Activated CD4-positive, CD25-positive, alpha-beta regulatory T cell treated with anti-CD3 and anti-CD28 coated beads, Interleukin-2, amount 50 U/mL, for 16 hours (primary cell): ENCODE results near the gene CRLF1.
"Not testable (repeated sequence)": the region's sequence is repeated elsewhere in the genome, so short reads cannot be mapped to it uniquely, and the experiment has no call there.

Experiments
- DNase-seq: peaks from one replicate; pipeline ENCODE4 v3.0.0-alpha.2; 2020; ENCODE audit warnings: low read depth, low spot score

Gene CRLF1

DNA sequence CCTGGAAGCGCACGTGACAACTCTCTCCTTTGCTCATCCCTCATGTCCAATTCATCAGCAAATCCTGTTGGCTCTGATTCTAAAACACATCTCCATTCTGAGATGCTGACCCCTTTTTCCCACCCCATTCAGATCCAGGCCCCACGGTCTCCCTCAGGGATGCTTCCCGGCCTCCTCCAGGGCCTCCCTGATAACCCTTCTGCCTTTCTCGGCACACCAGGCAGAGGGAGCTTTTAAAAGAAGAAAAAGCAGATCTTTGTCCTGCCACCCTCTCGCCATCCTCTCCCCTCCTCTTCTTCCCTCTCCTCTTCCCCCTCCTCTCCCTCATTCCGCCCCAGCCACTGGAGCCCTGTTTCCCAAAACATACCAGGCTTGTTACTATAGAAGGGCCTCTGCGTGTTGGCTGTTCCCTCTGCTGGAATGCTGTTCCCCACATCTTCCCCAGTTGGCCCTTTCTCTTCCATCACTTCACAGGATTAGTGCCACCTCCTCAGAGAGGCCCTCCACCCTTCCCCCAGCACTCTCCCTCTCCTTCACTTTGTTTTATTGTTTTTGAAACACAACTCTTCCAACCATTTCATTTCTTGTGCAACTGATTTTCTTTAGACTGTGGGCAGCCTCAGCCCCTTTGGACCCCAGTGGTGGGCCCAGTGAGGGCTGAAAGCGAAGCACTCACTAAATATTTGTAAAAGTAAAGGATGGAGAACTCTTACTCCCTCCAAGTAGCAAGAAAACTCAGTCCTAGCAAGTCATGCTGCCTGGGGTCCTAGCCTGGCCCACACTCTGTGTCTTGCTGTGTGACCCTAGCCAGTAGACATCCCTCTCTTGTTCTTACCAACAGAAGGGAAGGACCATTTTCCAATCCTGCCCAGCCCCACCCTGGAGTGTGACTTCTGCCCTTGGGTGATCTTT, 2.5 kb upstream of the CRLF1 start:
- DNase-seq = no peak

DNA sequence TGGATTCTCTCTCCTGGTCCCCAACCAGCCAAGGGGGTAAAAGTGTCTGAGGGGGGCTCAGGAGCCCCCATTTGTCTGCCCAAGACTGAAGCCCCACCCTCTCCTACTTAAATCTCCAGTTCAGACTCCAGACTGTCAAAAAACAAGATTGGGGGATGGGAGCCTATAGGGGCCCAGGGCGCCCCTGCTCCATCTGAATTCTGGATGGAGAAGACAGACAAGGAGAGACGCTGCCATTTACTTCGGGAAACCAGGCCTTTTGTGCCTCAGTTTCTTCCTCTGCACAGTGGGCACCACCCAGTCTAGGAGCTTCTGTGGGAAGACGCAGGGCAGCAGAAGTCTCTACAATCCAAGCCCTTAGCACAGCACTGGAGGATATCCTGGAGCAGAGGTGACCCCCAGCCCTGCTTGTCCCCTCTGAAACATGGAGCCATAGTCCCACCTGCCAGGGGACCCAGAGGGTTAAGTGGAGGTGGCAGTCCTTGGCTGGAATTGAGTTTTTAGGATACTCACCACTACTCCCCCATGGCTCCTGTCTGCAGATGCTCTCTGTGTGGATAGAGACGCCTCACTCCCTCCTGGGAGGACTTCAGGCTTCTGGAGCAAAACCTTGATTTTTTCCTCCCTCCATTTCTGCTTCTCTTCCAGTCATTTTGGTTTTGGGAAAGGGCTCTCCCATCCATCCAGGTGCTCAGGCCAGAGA, 1.7 kb upstream of the CRLF1 start:
- no peak for DNase-seq

DNA sequence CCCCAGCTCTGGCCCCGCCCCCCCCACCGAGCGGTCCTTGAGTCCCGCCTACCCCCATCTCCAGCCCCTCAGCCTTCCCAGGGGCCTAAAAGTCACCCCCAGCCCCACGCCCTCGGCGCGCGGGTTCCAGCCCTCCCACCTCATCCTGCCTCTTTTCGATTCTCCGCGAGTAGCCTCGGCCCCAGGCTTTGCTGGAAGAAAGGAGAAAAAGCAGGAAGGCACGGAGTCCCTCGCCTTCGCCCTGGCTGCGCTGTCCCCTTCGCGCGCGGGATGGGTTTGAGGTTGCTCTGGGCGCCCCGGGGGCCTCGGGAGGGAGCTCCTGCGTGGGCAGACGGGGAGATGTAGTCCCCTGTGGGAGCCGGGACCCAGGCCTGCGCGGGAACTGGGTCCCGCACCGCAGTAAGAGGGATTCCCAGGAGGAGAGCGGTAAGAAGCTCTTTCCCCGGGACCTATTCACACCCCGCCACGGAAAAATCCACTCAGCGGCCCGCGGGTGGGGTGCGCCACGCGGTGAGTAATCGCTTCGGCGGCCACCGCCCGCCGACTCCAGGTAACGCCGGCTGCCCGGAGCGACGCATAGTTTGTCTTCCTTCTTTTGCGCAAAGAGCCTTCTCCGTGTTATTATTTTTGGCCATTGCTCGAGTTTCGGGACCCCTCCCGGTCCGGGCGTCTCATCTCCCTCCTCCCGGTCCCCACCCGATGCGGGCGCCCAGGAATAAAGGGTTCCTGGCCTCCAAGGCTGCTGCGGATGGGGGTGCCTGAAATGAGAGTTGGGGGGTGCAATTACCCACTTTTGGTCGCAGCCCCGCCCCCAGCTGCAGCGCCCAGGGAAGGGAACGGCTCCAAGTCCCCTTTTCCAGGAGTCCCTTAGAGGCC, 865 bp upstream of the CRLF1 start:
- DNase-seq = no peak

DNA sequence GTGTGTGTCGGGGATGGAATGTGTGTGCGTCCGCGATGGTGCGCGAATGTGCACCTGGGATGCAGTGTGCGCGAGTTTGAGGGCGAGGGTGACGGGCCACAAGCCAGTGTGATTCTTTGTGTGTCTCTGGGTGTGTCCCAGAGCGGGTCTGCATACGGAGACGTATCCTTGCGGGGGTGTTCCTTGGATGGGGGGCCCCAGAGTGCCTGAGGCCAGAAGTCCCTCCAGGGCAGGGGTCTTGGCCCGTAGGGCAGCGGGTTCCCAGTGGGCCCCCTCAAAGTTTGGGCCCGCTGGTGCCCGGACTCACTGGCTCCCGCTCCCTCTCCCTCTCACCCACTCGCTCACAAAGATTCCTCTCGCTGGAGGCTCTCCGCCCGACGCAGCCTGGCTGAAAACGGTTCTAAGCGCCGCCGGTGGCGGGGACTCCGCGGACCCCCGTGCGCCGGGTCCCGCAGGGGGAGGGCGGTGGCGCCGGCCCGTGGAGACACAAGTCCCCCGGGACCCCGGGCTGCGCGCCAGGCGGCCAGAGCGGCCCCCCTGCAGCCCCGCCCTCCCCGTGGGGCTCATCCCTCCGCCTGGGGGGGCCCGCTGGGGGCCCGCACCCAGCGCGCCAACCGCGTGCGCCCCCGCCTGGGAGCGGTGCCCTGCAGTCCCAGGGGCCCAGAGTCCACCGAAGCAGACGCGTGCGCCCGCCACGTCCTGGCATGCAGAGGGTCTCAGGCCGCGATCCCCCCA, 886 bp downstream of the CRLF1 start:
- DNase-seq = no peak

DNA sequence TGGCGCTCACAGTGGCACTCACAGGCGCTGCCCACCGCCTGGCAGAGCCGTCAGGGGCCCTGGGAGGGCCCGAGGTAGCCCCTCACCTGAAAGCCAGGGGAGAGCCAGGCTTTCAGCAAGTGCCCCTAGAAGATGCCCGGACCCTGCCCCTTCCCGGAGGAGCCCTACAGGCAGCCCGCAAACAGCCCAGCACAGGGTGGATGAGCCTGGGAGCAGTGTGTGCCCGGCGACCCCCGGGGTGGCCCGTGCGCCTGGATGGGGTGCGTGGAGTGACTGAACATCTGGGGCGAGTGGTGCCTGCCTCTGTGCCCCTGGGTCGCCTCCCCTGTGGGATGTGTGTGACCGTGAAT, 1.4 kb downstream of the CRLF1 start:
- DNase-seq = no peak

DNA sequence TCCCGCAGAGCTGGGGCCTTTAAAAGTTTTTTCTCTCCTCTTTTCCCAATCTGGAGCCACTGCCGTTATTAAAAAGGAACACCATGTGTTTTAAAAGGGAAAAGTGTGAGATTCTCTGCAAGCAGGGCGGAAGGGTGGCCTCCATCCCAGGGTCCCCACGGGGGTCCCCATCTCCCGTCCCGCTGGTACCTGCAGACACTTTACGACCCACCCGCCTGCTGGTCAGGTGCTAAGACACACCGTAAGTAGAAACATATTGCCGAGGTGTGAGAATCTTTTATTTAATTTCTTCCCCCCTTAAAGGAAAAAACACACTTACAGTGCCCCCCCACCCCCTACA, 1.8 kb downstream of the CRLF1 start:
- no peak for DNase-seq

DNA sequence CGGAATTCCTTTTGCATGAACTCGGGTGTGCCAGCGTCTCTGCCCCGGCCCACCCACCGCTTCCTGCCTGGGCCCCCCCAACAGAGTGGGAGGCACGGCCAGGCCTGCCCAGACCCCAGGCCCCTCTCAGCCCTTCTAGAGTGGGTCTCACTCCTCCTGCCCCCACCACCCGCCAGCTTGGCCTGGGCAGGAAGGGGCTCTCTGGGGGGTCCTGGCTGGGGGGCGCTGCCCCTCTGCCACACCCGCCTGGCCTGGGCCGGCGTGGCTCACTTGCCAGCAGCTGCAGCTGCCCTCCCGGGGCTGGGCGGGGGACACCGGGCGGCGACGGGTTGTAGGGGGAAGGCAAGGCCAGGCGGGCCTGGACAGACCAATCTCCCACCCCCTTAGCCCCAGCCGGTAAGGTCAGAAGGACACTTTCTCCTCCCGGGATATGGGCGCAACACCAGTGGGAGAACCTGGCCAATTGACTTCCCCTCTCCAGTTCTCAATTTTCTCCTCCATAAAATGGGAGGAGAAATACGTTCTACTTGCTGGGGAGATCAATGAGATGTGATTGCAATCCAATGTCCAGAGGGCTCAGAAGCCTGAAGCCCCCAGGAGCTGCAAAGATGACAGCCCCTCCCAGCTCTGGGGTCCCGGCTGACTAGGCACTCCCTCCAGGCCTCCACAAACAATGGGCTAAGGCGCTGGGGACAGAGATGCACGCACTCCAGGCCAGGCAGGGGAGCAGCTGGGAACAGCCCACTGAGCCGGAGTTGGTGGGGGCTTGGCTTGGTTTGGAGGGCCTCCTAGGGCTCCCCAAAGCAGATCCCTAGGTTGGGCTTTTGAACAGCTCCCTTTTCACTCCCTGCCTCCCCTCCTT, 2.4 kb downstream of the CRLF1 start:
- DNase-seq = no peak

DNA sequence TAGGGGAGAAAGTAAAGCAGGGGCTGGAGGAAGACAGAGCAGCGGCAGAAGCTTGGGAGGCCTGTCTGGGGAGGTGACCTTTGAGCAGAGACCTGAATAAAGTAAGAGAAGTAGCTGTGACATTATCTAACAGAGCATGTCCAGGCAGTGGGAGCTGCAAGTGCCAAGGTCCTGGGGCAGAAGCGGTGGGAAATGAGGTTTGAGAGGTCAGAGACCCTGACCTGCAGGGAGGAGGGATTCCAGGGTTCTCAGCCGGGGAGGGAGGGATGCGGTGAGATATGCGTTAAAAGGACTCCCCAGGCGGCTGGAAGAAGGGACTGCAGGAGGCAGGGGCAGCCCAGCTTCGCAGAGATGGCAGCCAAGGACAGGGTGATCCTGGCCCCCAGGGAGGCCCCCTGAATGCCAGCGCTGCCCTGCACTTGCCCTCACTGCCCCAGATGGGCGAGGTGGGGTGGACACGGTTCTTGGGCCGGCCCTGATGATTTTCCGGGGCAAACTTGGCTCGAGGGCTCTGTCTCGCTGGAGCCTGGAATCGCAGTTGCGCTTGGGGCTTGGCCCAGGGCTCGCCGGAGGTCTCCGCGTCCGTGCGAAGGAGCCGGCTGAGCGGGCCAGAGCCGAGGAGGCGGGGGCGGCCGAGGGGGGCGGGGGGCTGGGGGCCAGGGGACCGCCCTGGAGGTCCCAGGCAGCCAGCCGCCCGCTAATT, 3.2 kb downstream of the CRLF1 start:
- no peak for DNase-seq

DNA sequence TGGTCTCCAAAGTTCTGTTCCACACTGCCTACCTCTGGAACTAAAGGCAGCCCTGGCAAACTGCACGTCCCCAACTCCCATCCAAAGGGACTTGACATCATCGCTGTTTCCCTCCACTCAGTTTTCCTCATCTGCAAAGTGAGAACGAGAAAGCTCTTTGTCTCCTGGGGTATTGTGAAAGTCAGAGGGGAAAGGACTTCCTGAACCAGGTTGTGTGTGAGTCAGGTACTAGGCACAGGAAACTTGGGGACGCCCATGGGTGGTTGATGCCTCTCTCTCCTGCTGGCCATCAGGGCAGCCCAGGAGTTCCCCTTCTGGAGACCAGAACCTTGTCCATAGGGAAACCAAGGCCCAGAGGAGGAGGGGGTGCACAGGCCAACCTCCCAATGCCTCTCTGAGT, 4.7 kb downstream of the CRLF1 start:
- DNase-seq = no peak

DNA sequence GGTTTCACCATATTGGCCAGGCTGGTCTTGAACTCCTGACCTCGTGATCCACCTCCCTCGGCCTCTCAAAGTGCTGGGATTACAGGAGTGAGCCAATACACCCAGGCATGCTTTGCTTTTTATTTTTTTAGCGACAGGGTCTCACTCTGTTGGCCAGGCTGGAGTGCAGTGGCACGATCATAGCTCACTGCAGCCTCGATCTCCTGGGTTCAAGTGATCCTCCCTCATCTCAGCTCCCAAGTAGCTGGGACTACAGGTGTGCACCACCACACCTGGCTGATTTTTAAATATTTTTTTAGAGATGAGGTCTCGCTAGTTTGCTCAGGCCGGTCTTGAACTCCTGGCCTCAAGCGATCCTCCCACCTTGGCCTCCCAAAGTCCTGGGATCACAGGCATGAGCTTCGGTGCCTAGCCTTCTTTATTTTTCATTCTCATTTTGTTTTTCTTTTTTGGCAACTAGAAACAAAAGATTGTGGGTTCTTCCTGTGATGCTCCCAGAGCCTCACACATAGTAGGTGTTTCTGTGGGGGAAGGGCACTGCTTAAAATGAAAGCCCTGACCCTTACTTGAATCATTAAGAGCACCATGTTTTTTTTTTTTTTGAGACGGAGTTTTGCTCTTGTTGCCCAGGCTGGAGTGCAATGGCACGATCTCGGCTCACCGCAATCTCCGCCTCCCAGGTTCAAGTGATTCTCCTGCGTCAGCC, 5.8 kb downstream of the CRLF1 start:
- DNase-seq = not testable (repeated sequence)

DNA sequence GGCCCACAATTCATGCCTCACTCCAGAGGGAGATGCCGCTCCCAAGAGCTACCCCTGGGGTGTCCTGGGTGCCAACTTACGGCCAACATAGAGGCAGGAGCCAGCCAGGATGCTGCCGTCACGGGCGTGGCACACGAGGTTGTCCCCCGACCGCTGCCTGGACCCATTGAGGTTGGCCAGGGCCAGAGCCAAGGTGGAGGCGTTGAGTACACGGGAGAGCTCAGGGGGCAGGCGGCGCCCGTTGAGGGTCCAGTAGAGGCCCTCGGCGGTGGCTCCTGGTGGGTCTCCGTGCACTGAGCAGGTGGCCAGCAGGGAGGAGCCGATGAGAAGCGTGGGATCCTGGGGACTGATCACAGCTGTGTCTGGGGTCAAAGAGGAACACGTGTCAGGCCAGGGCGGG, 7.1 kb downstream of the CRLF1 start:
- DNase-seq = no peak

DNA sequence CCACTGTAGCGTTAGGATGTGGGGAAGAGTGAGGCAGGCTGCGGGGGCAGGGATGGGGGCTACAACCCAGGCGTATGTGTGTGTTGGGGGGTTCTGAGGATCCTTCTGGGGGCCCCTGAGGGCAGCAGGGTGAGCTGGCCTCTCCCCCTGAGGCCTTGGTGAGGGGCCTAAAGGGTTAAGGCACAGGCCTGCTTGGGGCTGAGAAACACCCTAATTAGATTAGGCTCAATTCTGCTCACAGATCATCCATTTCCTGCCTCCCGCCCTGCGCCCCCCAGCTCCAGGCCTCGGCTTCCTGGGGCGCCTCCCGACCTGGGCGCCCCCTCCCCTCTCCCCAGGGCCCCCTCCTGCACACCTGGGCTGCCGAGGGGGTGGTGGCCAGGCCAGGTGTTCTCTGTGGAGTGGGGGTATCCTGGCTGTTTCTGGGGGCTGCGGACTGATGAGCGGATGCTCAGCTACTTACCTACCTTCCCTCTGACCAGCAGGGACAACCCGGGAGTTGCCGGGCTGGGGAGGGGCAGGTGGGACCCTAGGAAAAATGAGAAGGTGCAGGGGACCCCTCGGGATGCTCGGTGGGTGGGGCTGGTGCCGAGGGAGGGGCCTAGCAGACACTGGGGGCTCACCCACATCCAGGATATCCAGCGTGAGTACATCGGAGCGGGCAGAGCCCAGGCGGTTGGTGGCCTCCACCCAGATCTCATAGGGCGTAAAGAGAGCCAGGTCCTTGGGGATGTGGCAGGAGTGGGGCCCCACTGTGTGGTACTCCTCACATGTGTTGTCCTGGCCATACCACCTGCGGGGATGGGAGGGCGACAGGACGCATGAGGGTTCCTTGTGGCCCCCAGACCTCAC, 8.6 kb downstream of the CRLF1 start:
- DNase-seq = no peak

DNA sequence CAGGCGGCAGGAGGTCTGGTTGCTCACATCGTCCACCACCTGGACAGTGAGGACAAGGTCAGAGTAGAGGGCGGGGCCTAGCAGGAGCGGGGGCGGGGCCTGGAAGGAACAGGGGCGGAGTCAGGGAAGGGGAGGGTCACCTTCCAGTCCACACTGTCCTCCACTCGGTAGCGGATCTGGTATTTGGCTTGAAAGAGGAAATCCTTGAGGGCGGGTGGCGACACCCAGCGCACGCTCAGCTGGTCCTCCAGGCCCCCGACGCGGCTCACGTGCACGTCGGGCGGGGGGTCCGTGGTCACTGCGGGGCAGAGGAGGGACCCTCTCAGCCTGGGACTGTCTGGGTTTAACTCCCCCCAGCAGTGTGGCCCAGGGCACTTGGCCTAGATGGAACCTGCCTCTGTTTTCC, 9.8 kb downstream of the CRLF1 start:
- DNase-seq = no peak

DNA sequence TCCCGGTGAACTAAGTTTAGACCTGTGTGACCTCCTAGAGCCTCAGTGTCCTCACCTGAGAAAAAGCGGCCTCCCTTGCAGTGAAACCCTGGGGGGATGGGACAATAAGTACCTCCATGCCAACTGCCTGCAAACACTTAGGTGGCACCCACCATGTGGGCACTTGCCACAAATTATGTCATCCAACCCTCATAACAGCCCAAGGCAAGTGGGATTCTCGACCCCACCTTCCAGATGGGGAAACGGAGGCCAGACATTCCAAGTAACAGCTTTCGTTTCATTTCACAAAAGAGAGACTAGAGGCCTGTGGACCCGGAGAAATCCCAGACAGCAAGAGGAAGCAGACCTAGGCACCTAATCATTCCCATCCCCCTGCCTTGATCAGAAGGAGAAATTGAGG, 11.1 kb downstream of the CRLF1 start:
- no peak for DNase-seq

DNA sequence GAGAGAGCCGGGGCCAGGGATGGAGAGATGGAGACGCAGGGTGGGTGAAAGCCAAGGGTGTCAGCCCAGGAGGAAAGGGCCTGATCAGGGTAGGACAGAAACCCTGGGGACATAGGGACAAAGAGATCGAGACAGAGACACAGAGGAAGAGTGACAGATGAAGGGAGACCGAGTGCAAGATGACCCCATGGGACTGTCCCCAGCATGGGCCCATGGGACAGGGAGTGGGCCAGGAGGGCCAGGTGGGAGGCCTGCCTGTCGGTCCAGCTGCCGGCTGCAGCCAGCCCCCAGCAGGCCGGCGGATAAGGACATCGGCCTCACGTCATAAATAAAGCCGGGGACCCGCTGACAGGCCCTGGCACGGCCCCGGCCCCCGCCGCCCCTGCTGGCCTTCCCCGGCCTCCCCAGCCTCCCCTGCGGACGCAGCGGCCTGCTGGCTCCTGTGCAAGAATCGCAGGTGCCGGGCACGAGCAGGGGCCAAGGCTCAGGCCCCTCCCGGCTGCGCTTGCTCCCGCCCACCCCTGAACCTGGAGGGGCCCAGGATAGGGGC, 11.7 kb downstream of the CRLF1 start:
- no peak for DNase-seq

DNA sequence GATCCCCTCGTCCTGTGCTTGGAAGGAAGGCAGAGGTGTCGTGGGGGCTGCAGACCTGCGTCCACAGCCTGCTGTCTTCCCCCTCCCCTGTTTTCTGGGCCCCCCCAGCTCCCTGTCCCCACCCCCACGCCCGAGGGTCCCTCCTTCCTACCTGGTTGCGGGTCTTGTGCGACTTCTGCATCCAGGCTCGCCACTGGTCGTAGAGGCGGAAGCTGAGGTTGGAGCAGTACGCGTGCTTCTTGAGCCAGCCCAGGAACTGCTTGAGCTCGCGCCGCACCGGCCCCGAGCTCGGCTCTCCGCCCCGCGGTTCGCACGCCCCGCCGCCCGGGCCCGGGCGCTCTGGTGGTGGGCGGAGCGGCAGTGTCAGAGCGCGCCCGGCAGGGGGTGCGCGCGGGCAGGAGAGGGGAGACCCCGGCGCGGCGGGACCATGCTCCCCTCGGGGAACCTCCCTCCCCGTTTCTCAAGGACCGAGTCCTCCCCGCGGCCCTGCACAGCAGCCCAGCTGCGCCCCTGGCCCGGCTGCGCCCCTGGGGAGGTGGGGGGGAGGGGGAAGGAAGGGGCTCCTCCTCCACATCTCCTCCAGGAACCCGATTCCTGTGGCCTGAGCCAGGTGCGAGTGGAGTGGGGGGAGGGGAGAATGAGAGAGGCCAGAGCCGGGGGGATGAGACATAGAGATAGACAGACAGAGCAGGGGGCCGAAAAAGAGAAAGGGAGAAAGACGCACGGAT, 12.3 kb downstream of the CRLF1 start:
- DNase-seq = peak; percentile 40

DNA sequence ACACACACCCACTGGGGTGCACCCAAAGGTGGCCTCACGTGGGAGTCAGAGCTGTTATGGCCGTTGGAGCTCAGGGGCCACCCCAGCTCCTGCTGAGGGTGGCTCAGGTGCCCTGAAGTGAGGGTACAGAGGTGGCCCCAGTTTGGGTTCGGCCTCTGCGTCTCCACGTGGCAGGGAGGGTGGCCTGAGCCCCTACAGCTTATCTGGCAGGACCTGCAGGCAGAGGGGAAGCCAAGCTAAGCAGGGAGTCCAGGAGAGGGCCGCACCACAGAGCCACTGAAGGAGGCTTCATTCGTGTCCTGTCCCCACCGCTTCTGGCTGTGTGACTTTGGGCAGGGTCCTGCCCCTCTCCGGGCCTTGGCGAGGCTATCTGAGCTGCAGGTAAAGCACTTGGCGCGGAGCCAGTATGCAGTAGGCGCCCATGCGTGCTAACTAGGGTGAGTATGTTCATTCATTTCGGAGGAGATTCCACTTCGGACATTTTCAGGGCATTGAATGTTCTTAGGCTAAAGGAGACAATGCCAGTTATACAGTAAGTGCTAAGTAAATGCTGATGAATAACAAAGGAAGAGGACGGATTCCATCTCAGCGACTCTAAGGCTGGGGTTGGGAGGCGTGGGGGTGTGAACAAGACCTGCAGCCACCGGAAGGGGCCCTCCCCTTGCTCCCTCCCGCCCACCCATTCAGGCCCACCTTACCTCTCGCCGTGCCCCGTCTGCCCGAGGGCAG, 13.1 kb downstream of the CRLF1 start:
- DNase-seq = no peak
